HS-5 (cell line): ENCODE measurements around the gene HMG20A.
A peak's percentile ranks its signal among the peaks of the same experiment; 100 is the strongest.

Source experiments
- DNase-seq: peaks from one replicate; pipeline ENCODE4 v3.0.0-alpha.2; 2012; ENCODE audit warnings: low read depth

HMG20A gene

GRCh38 chr15:77478051-77478450 is 57.4 kb downstream of the HMG20A start:
- DNase-seq = no peak

GRCh38 chr15:77479015-77479414 is 58.3 kb downstream of the HMG20A start:
- DNase-seq = no peak

- DNase-seq = no peak
These were observed 60.4 kb downstream of the HMG20A start for GRCh38 chr15:77480859-77481633.

- no peak for DNase-seq
These were observed 61.0 kb downstream of the HMG20A start for GRCh38 chr15:77481670-77482069.

GRCh38 chr15:77482570-77482969 is 61.9 kb downstream of the HMG20A start:
- DNase-seq = peak; percentile 54

- no peak for DNase-seq
These were observed 62.9 kb downstream of the HMG20A start for GRCh38 chr15:77483425-77484140.

GRCh38 chr15:77484994-77485393 is 64.3 kb downstream of the HMG20A start:
- DNase-seq = no peak

GRCh38 chr15:77486542-77487468 is 66.1 kb downstream of the HMG20A start:
- DNase-seq = no peak

- no peak for DNase-seq
These were observed 66.8 kb downstream of the HMG20A start for GRCh38 chr15:77487469-77487842.

- no peak for DNase-seq
These were observed 67.2 kb downstream of the HMG20A start for GRCh38 chr15:77487888-77488287.

GRCh38 chr15:77489647-77490046 is 69.0 kb downstream of the HMG20A start:
- DNase-seq = no peak

GRCh38 chr15:77493324-77493907 is 72.7 kb downstream of the HMG20A start:
- DNase-seq = no peak

- no peak for DNase-seq
These were observed 73.6 kb downstream of the HMG20A start for GRCh38 chr15:77494073-77494867.

- DNase-seq = no peak
These were observed 74.3 kb downstream of the HMG20A start for GRCh38 chr15:77494964-77495363.

- DNase-seq = no peak
These were observed 75.3 kb downstream of the HMG20A start for GRCh38 chr15:77495838-77496596.

- peak; percentile 85 for DNase-seq
These were observed 76.0 kb downstream of the HMG20A start for GRCh38 chr15:77496715-77497109.

- no peak for DNase-seq
These were observed 76.5 kb downstream of the HMG20A start for GRCh38 chr15:77497110-77497737.

- DNase-seq = no peak
These were observed 77.3 kb downstream of the HMG20A start for GRCh38 chr15:77497942-77498361.

- DNase-seq = no peak
These were observed 78.5 kb downstream of the HMG20A start for GRCh38 chr15:77499087-77499760.
